DMS79 treated with DMSO at 0.1 percent for 48 hours (cell line): ENCODE results near the gene MYPN.
"Not testable (repeated sequence)": the region's sequence is repeated elsewhere in the genome, so short reads cannot be mapped to it uniquely, and the experiment has no call there.

Experiments used
- DNase-seq: peaks from one replicate; lab custom pipeline; 2025; lab: John Stamatoyannopoulos, UW

MYPN gene, protein sequence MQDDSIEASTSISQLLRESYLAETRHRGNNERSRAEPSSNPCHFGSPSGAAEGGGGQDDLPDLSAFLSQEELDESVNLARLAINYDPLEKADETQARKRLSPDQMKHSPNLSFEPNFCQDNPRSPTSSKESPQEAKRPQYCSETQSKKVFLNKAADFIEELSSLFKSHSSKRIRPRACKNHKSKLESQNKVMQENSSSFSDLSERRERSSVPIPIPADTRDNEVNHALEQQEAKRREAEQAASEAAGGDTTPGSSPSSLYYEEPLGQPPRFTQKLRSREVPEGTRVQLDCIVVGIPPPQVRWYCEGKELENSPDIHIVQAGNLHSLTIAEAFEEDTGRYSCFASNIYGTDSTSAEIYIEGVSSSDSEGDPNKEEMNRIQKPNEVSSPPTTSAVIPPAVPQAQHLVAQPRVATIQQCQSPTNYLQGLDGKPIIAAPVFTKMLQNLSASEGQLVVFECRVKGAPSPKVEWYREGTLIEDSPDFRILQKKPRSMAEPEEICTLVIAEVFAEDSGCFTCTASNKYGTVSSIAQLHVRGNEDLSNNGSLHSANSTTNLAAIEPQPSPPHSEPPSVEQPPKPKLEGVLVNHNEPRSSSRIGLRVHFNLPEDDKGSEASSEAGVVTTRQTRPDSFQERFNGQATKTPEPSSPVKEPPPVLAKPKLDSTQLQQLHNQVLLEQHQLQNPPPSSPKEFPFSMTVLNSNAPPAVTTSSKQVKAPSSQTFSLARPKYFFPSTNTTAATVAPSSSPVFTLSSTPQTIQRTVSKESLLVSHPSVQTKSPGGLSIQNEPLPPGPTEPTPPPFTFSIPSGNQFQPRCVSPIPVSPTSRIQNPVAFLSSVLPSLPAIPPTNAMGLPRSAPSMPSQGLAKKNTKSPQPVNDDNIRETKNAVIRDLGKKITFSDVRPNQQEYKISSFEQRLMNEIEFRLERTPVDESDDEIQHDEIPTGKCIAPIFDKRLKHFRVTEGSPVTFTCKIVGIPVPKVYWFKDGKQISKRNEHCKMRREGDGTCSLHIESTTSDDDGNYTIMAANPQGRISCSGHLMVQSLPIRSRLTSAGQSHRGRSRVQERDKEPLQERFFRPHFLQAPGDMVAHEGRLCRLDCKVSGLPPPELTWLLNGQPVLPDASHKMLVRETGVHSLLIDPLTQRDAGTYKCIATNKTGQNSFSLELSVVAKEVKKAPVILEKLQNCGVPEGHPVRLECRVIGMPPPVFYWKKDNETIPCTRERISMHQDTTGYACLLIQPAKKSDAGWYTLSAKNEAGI (N-terminal part only)

DNA sequence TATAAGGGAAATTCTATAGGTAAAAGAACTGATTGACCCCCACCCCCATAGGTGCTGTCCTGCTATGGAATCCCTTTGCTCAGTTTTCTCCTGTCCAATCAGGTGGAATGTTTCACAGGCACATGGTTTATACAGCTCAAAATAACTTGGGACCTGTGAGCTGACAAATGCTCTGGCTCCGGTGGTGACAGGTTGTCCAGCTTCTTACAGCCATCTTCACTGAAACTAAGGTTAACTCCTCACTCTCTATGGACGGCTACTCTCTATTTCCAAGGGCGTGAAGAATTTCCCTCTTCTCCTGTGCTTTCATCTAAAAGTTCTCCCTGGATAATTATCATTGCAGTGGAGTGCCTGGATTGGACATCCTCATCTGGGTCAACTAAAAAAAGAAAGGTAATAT is at the start of gene MYPN:
TSS of gene MYPN (plus strand) at position 158 of the 400 bp plus-strand sequence. CDS start 11,951 bp downstream, outside the sequence.
- no peak for DNase-seq

DNA sequence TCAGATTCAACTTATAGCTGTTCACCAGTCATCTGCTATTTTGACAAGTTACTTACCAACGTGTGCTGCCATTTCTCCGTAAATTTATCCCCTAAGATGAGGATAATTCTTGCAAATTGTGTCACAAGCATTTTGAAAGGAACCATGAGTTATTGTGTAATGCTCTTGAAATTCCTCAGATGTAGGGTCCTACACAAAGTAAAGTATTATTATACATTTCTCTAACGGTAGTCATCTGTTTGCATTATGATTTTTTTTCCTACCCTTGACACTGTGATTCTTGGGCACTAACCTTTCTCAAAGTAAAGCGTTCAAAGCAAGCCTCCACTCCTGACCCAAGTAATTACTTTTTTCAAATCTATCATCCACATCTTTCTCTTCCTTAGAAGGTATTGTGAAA is 42.3 kb upstream of the MYPN start:
- no peak for DNase-seq

DNA sequence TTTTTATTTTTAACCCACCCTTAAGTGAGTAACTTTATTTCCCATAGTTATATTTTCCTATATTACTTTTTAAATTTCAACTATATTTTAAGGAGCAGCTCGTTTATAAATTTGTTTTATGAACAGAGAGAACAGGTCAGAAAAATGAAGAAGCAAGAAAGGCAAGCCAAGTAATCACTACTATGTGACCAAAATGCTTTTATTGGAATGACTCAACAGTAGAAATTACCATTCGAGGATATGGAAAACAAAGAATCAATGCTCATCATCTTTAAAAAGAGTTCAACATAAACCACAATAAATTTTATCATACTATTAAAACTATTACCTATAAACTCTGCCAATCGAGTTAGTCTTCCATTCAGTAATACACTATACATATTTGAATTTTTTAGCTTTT is 41.8 kb upstream of the MYPN start:
- DNase-seq, result no peak

DNA sequence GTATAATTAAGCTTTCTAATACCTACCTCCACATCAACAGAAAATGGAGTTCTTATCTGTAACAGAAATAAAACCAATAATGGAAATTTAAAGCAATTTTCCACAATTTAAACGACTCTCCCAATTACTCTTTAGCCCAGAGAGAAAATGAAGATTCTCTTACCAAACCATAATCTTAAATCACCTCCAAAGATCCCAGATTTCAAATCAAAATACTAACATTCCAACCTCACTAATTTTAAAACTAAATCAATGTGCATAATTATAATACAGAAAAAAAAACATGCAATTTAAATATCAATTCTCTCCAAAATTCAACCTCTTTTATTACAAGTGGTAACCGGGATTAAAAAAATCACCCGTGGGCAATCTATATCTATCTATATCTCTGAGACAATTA is 35.7 kb upstream of the MYPN start:
- no peak for DNase-seq

DNA sequence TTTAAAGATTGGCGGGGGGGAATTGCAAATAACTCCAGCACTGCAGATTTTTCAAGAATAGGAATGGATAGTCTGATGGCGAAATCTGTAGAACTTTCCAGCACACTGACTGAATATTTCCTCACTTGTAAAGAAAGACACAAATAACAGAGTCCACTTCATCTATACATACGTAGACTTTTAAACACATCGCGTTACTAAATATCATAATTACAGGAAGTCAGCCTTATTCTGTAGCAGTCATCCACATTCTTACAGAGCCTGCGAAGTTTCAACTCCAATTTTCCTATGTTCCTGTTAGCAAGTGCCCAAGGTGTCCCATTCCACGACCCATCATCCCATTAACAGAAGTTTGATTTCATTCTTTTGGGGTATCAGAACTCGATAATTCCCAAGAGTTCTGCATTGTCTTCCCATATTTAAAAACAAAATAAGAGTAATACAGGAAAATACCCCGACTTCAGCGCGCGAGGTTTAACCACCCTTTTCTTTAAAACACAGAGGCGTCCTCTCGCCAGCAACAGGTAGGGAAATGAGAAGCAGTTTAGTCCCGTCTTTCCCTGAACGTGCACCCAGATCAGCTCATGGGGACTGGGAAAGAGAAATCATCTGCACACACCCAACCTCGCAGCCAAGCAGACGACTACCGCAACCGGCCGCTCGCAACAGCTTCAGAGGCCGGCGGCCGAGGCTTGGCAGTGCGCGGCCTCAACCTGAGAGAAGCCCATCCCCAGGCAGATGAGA is 35.1 kb upstream of the MYPN start:
- peak; percentile 3 for DNase-seq

DNA sequence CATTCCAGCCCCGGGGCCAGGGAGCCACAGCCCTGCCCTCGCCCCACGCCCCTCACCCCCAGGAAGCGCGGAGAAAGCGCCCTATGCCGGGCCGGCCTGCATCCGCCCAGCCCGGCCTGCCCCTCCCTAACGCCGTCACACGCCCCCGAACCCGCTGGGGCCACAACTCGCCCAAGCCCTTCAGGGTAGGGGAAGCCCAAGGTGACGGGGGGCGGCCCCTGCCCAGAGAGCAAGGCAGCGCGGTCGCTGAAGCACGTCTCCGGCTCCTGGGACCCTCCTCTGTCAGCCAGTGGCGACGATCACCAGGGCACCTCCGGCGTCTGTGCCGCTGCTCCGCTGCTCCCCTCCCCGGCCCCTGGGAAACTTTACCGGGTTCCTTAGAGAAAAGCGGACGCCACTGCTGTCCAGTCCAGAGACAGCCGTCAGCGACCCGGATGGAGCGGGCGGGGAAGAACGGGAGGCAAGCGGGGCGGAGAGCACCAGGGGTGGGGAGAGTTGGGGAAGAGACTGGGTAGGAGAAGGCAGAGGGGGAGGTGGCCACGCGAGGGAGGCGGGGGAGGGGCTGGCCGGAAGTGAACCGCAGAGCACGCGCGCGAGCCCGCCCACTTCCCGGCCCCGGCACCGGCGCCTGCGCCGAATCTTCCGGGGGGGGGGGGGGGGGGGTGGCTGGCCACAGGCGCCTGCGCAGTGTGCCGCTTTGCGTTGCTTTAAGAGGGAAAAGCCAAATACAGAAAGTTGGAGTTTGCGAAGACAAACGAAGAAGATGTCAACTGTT is 34.3 kb upstream of the MYPN start, which contains the start of gene HERC4:
TSS of gene HERC4 (minus strand) at position 509 of the 775 bp plus-strand sequence. CDS start 2,175 bp downstream, outside the sequence.
- DNase-seq, result peak; percentile 62

DNA sequence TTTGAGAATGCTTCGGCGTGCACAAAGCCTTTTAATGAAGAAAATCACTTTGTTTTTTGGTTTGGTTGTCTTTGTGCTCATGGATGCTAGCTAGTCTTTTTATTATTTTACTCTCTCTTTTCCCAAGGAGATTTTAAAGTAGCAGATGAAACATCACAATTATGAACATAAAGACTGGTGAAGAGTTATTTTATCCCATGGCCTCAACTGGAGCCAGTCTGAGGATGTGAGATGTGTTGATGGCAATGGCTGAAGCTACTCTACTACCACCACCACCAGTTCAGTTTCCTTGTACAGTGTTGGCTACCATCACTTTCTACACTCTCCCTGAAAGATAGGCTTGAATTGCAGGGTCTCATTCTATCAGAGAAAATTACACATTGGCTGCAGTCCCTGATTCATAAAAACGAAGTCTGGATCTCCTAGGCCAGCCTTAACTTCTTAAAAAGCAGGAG is 33.7 kb upstream of the MYPN start:
- DNase-seq, result peak; percentile 9

DNA sequence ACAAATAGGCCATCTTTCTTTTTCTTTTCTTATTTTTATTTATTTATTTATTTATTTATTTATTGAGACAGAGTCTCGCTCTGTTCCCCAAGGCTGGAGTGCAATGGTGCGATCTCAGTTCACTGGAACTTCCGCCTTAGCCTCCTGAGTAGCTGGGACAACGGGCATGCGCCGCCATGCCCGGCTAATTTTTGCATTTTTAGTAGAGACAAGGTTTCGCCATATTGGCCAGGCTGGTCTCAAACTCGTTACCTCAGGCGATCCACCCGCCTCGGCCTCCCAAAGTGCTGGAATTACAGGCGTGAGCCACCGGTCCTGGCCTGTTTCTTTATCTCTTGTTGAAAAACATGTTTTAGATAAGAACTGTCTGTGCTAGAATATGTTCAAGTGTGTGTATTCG is 33.2 kb upstream of the MYPN start:
- not testable (repeated sequence) for DNase-seq

DNA sequence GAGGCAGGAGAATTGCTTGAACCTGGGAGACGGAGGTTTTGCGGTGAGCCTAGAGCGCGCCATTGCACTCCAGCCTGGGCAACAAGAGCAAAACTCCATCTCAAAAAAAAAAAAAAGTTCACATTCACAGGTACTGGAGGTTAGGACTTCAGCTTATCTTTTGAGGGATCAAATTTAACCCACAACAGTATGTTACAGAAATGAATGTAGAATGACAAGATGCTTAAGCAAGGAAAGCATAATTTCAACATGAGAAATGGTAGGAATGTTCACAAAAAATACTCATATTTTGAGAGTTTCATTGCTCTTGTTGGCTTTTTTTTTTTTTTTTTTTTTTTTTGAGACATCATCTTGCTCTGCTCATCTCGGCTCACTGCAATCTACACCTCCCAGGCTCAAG is 32.3 kb upstream of the MYPN start:
- no peak for DNase-seq

DNA sequence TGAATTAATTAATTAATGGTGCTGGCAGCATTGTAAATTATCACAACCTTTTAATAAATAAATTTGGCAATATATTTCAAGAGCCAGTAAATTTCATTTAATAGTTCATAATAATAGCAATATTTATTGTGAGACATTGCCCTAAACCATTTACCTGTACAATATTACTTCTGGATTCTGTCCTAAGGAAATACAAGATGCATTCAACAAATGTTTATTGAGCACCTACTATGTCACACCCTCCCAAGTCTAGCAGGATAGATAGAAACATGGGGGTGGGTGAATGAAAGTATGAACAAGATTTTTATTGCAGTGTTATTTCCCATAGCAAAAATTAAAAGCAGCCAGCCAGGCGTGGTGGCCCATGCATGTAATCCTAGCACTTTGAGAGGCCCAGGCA is 29.9 kb upstream of the MYPN start:
- DNase-seq, result no peak

DNA sequence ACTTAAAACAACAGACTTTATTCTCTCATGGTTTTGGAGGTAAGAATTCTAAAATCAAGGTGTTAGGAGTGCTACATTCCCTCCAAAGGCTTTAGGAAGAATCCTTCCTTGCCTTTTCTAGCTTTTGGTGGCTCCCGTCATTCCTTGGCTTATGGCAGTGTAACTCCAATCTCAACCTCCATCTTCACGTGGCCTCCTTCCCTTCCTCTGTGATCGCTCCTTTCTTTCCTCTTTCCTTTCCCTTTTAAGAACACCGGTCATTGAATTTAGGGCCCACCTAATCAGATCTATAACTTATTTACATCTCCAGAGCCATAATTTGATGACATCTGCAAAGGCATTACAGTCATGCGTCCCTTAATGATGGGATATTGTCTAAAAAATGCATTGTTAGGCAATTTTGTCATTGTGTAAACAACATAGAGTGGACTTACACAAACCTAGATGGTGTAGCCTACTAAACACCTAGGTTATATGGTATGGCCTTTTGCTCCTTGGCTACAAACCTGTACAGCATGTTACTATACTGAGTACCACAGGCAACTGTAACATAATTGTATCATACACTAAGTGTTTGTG is 28.3 kb upstream of the MYPN start:
- no peak for DNase-seq

DNA sequence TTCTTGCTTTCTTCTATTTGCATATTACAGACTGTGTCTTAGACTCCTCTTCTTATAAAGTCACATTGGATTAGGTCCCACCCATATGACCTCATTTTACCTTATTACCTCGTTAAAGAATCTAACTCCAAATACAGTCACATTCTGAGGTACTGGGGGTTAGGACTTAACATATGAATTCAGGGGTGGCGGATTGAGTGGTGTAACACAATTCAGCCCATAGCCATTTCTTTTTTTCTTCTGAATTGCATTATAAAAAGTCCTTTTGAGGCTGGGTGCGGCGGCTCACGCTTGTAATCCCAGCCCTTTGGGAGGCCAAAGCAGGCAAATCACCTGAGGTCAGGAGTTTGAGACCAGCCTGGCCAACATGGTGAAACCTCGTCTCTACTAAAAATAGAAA is 27.4 kb upstream of the MYPN start:
- DNase-seq, result no peak

DNA sequence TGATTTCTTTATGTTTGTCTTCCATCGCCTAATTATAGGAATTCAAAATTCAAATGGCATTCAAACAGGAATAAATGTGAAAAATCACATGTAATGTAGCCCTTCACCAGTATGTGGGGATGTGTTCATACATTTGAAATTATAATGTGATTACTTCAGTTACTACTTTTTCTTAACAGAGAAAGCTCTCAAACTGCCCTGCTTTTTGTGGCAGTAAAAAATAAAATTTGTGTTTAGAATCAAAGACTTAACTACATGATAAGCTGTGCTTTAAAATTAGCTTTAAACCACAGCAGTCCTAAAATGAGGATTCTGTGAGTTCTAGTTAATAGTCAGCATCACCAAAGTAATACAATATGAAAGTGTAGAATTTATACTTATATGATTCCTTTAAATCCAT is 26.4 kb upstream of the MYPN start:
- DNase-seq, result no peak

DNA sequence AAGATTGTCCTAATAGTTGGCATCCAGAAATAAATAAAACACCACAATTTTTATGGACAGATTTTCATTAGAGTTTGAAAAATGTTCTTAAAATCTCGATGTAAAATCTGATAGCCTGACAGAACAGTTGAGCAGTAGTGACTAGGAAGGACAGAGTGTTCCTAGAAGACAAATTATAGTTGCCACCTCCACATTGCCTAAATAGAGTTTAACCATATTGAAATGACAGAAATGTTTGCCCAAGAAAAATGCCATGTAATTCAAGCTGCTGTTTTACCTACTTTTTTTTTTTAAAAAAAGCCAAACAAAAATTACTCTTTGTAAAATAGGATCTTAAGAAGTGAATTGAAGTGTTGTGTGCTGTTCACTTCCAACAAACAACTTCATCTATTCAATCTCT is 25.3 kb upstream of the MYPN start:
- DNase-seq, result no peak

DNA sequence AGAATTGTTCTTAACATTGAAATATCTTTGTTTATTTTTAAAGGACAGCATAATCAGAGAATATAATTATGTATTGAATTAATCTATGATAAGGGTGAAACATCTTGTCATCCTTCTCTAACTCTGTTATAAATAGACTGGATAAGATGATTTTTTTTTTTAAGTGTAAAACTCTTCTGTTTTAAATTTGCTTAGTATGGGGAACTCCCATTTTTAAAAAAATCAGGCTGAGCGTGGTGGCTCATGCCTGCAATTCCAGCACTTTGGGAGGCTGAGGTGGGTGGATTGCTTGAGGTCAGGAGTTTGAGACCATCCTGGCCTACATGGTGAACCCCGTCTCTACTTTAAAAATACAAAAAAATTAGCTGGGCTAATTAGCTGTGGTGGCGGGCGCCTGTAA is 24.8 kb upstream of the MYPN start:
- no peak for DNase-seq

DNA sequence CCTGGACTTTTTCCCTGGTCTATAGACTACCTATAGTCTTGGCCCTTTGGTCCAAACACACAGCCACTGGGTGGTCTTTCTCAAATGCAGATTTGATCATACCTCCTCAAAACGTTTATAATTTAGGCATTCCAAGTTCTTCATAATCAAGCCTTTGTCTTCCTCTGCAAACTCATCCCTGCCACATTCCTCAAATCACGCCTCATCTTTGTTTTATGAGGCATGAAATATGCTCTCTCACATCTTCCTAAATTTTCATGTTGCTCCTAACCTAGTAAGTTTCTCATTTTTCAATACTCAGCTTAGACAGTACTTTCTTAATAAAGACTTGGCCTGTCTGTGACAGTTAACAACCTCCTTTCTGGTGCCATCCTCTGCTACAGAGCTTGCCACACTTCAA is 23.3 kb upstream of the MYPN start:
- no peak for DNase-seq

DNA sequence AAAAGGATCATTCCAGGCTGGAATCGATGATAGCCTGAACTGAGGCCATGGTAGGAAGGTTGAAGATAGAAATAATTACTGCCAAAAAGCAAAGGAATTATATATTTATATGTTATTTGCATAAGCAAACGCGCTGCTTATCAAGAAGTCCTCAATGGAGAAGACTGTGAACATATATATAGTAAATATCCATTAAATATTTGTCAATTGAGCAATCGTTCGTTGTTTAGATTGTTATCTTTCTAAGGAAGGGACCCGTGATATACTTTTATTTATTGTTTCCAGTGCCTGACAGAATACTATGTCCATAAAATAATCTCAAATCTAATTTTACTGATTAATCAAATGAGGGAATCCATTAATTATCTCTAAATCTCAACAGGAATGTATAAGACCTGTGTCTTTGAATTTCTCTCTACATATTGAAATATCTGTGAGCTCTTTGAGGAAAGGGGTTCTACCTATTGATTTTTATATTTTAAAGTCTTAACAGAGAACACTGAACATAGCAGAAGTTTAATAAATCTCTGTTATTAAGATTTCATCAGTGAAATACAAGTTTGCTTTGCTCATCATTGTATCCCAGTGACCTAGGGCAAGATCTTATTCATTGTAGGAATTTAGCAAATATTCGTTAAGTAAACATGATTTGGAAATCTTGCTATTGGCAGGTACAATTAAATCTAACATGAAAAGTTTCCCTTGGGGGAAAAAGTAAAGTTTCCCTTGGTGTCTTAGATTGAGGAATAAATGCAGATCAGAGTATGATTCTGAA is 22.2 kb upstream of the MYPN start:
- no peak for DNase-seq

DNA sequence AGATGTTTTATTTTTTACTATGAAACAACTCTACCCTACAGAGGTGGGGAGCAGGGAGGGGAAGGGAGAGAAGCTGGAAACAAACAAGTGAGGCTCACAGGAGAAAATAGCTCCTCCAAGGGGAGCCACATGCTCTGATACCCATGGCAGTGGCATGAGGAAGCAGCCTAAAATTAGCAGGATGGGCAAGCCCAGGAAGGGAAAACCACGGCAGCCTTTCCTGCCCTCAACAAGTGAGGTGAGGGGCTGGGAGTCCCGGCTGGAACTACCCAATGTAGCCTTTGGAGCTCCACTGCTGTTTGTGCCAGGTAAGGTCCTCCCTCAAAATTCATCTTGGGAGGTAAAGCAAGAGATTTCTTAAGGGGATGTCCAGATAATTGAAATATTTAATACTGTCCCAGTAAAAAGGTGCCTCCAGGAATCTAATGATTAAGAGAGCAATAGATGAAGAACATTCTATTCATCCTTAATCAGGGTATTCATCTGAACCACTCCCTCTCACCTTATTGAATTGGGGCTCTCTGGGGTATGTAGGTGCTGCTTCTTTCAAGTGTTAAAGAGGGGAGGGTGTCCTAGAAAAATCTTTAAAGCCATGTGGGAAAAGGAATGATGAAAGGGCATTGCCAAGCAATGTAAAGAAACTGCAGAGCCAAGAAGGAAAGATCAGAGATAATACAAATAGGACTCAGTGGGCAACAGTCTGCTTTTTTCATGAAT is 21.4 kb upstream of the MYPN start:
- DNase-seq, result no peak

DNA sequence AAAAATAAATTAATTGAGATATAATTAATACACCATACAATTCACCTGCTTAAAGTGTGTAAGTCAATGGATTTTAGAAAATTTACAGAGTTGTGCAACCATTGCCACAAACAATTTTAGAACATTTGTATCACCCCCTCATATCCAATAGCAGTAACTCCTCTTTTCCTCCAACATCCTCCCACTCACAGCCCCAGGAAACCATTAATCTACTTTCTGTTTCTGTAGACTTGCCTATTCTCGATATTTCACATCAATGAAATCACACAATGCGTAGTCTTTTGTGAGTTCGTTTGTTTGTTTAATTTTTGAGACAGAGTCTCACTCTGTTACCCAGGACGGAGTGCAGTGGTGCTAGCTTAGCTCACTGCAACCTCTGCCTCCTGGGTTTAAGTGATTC is 20.5 kb upstream of the MYPN start:
- DNase-seq, result no peak
